GM10266 (cell line): Measurements from ENCODE around the gene RASAL2.
A peak's percentile ranks its signal among the peaks of the same experiment; 100 is the strongest.
"Not testable (repeated sequence)": the region's sequence is repeated elsewhere in the genome, so short reads cannot be mapped to it uniquely, and the experiment has no call there.

Experiments used
- DNase-seq: peaks from one replicate; pipeline ENCODE4 v3.0.0; 2012; ENCODE audit errors: extremely low spot score
- CTCF ChIP-seq: IDR thresholded peaks from 2 replicates; pipeline ENCODE4 v1.5.1; 2012; ENCODE audit warnings: mild to moderate bottlenecking, low read depth; ENCODE audit not compliant: control insufficient read depth, insufficient read depth; ENCODE audit errors: missing control alignments

RASAL2 gene

GRCh38 chr1:178344513-178345091 lies 250.7 kb downstream of the RASAL2 start:
- TF ChIP-seq CTCF = peak; percentile 27
- DNase-seq = no peak

GRCh38 chr1:178345238-178345637 lies 251.3 kb downstream of the RASAL2 start:
- DNase-seq = no peak
- TF ChIP-seq CTCF = no peak

GRCh38 chr1:178345807-178346206 lies 251.9 kb downstream of the RASAL2 start:
- no peak for TF ChIP-seq CTCF
- DNase-seq = no peak

- no peak for DNase-seq
- TF ChIP-seq CTCF = no peak
Observed at GRCh38 chr1:178349801-178350200, 255.9 kb downstream of the RASAL2 start.

GRCh38 chr1:178351911-178352310 lies 258.0 kb downstream of the RASAL2 start:
- not testable (repeated sequence) for DNase-seq

GRCh38 chr1:178352790-178353416 lies 259.0 kb downstream of the RASAL2 start:
- no peak for DNase-seq
- no peak for TF ChIP-seq CTCF

- DNase-seq = no peak
- no peak for TF ChIP-seq CTCF
Observed at GRCh38 chr1:178353524-178353923, 259.6 kb downstream of the RASAL2 start.
